ENCODE measurements around the gene ANGPTL2. TPM values are rescaled to one million over a fixed set of nuclear protein-coding genes. Genes with fewer than 3 reads are reported as not detected.

ANGPTL2 gene
- total RNA-seq, 6 donors from 2014 or later: 3.9 to 26.0 (median 7.9) TPM

- H3K9me3 ChIP-seq: no peaks in the 10 kb centered on the region
- peaks cover 17 to 27% (median 23%) of the 10 kb centered on the region in 4 donors for H3K4me1 ChIP-seq
- no peaks in the 10 kb centered on the region for H3K27me3 ChIP-seq
- WGBS, 2 donors: 42 to 56% methylated on average over 10 to 14 of the region's 16 CpGs
- peak overlapping the region in 3 of 4 donors; percentile 80 to 85 (median 82) for H3K27ac ChIP-seq
- no peaks in the 10 kb centered on the region for H3K36me3 ChIP-seq
- DNase-seq (peak in 1 of 2 donors; percentile 43), ATAC-seq (ENCODE audit: low FRiP score in 2 of 2) (no peak)
- no peak for TF ChIP-seq CTCF (IDR thresholded peaks at IDR 0.05)
- no peak for TF ChIP-seq POLR2A (IDR thresholded peaks at IDR 0.05)
- TF ChIP-seq EP300 (IDR thresholded peaks at IDR 0.05): no peak
- TF ChIP-seq POLR2AphosphoS5 (IDR thresholded peaks at IDR 0.05): no peak
- peak overlapping the region in 3 of 4 donors; percentile 39 to 49 (median 48) for H3K4me3 ChIP-seq
Measured at GRCh38 chr9:127123064-127123890, 842 bp upstream of the ANGPTL2 start.

GRCh38 chr9:127121628-127122175 lies 733 bp downstream of the ANGPTL2 start:
- peaks cover 17 to 26% (median 23%) of the 10 kb centered on the region in 4 donors for H3K4me1 ChIP-seq
- H3K36me3 ChIP-seq: no peaks in the 10 kb centered on the region
- DNase-seq (peak in 1 of 2 donors; percentile 60), ATAC-seq (ENCODE audit: low FRiP score in 2 of 2) (peak in 1 of 2 donors; percentile 2)
- no peaks in the 10 kb centered on the region for H3K27me3 ChIP-seq
- H3K27ac ChIP-seq: peak overlapping the region; percentile 80 to 85 (median 81)
- TF ChIP-seq EP300 (IDR thresholded peaks at IDR 0.05) (no peak), POLR2AphosphoS5 (IDR thresholded peaks at IDR 0.05) (no peak), POLR2A (IDR thresholded peaks at IDR 0.05) (no peak), CTCF (IDR thresholded peaks at IDR 0.05) (no peak)
- WGBS, 2 donors: 33 to 38% methylated on average over 8 to 20 of the region's 20 CpGs
- peak overlapping the region; percentile 38 to 49 (median 44) for H3K4me3 ChIP-seq
- no peaks in the 10 kb centered on the region for H3K9me3 ChIP-seq

- no peaks in the 10 kb centered on the region for H3K9me3 ChIP-seq
- ATAC-seq (ENCODE audit: low FRiP score in 2 of 2) (no peak), DNase-seq (no peak)
- no peak overlapping the region for H3K4me3 ChIP-seq
- TF ChIP-seq EP300 (IDR thresholded peaks at IDR 0.05) (no peak), POLR2A (IDR thresholded peaks at IDR 0.05) (no peak), POLR2AphosphoS5 (IDR thresholded peaks at IDR 0.05) (no peak), CTCF (IDR thresholded peaks at IDR 0.05) (no peak)
- no peak overlapping the region for H3K27ac ChIP-seq
- peaks cover 17 to 26% (median 23%) of the 10 kb centered on the region in 4 donors for H3K4me1 ChIP-seq
- H3K36me3 ChIP-seq: no peaks in the 10 kb centered on the region
- 82 to 85% methylated on average over 4 of the region's 4 CpGs for WGBS, 2 donors
- H3K27me3 ChIP-seq: no peaks in the 10 kb centered on the region
Measured at GRCh38 chr9:127119320-127119709, 3.1 kb downstream of the ANGPTL2 start.

- no peak overlapping the region for H3K4me3 ChIP-seq
- H3K36me3 ChIP-seq: no peaks in the 10 kb centered on the region
- ATAC-seq (ENCODE audit: low FRiP score in 2 of 2): no peak
- no peak for DNase-seq
- TF ChIP-seq POLR2A (IDR thresholded peaks at IDR 0.05) (no peak), POLR2AphosphoS5 (IDR thresholded peaks at IDR 0.05) (no peak), EP300 (IDR thresholded peaks at IDR 0.05) (no peak), CTCF (IDR thresholded peaks at IDR 0.05) (no peak)
- 88 to 90% methylated on average over 5 to 8 of the region's 8 CpGs for WGBS, 2 donors
- H3K9me3 ChIP-seq: no peaks in the 10 kb centered on the region
- no peaks in the 10 kb centered on the region for H3K27me3 ChIP-seq
- H3K4me1 ChIP-seq: peaks cover 17 to 27% (median 24%) of the 10 kb centered on the region in 4 donors
- no peak overlapping the region for H3K27ac ChIP-seq
Measured at GRCh38 chr9:127118597-127119319, 3.7 kb downstream of the ANGPTL2 start.
